ENCODE measurements around the gene MSI2.

Gene MSI2

DNA sequence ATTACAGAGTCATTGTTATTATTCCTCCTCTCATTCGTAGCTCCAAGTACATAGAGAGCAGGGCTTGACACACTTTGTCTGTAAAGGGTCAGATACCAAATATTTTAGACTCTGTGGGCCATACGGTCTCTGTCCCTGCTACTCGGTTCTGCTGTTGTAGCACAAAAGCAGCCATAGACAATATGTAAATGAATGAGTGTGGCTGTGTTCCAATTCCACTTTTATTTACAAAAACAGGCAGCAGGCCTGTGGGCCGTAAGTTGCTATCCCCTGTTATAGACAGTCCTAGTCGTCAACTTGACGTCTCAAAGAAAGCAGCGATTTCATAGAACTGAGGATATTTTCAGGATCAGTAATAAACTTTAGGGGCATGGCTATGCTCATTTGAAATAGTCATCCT, 161.6 kb downstream of the MSI2 start:
- H3K9me2 ChIP-seq (ENCODE audit: low read depth, low read length): no peaks in the 10 kb centered on the region
- no peaks in the 10 kb centered on the region for H3K9me3 ChIP-seq (ENCODE audit: low read length)
- no peaks in the 10 kb centered on the region for H4K20me1 ChIP-seq (ENCODE audit: insufficient read depth, low read length)
- no peaks in the 10 kb centered on the region for H3F3A ChIP-seq (ENCODE audit: insufficient read depth, low read length)
- peaks cover 48% of the 10 kb centered on the region for H3K4me1 ChIP-seq (ENCODE audit: insufficient read depth, low read length, severe bottlenecking)
- peak overlapping the region; percentile 1; the same call in 1 of the 2 replicates for H3K4me2 ChIP-seq (ENCODE audit: low read length)
- TF ChIP-seq, protein P1, sequence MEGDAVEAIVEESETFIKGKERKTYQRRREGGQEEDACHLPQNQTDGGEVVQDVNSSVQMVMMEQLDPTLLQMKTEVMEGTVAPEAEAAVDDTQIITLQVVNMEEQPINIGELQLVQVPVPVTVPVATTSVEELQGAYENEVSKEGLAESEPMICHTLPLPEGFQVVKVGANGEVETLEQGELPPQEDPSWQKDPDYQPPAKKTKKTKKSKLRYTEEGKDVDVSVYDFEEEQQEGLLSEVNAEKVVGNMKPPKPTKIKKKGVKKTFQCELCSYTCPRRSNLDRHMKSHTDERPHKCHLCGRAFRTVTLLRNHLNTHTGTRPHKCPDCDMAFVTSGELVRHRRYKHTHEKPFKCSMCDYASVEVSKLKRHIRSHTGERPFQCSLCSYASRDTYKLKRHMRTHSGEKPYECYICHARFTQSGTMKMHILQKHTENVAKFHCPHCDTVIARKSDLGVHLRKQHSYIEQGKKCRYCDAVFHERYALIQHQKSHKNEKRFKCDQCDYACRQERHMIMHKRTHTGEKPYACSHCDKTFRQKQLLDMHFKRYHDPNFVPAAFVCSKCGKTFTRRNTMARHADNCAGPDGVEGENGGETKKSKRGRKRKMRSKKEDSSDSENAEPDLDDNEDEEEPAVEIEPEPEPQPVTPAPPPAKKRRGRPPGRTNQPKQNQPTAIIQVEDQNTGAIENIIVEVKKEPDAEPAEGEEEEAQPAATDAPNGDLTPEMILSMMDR (IDR thresholded peaks at IDR 0.05; ENCODE audit: low read length): no peak
- TF ChIP-seq EZH2 (IDR thresholded peaks at IDR 0.05; ENCODE audit: borderline replicate concordance, low read length): no peak
- peaks cover 63% of the 10 kb centered on the region for H3K36me3 ChIP-seq (ENCODE audit: insufficient read depth, low read length)
- H3K9ac ChIP-seq (ENCODE audit: low read length): no peak overlapping the region; the same call in 1 of the 2 replicates
- no peaks in the 10 kb centered on the region for H3K27me3 ChIP-seq (ENCODE audit: insufficient read depth, low read length)
- H3K27ac ChIP-seq (ENCODE audit: low read depth, low read length, poor library complexity, severe bottlenecking): peak overlapping the region; percentile 66
- H3K4me3 ChIP-seq (ENCODE audit: low read depth, low read length, poor library complexity, severe bottlenecking): no peak overlapping the region
- H2AFZ ChIP-seq (ENCODE audit: low read length): no peak overlapping the region
- peaks cover 40% of the 10 kb centered on the region for H3K79me2 ChIP-seq (ENCODE audit: insufficient read depth, low read length)

DNA sequence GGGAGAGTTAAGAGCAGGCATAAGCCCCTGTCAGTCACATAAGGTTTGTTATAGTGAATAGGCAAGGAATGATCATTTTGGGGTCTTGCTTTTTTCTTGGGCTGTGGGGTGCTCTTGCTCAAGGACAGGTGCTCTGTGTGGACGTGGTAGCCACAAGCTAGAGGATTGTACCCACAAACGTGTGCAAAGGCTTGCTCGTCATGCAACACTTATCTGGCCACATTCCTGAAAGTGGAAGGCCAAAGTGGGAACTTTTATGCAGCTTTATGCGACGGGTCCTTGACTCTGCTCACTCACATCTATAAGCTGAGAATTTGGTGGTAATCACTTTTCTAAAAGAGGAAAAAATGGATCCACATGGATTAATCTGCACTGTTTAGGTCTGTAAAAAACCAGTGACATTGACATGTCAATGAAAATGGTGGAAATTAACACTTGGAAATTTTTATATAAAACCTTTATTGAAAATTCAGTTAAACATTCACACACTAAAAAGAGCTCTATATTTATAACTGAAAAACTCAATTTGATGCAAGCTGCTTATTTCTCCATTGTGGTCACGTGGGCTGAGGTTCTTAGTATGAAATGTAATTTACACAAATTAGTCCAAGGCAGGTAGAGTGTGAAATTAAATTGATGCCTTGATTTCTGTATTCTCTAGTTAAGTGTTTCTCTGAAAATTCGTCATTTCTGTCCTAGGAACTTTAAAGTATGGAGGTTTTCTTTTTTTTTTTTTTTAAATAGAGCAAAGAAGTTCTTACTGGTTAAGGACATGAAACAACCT, 162.3 kb downstream of the MSI2 start:
- Histone ChIP-seq H3F3A (ENCODE audit: insufficient read depth, low read length) (no peaks in the 10 kb centered on the region), H3K9me3 (ENCODE audit: low read length) (no peaks in the 10 kb centered on the region), H3K4me1 (ENCODE audit: insufficient read depth, low read length, severe bottlenecking) (peaks cover 55% of the 10 kb centered on the region), H3K79me2 (ENCODE audit: insufficient read depth, low read length) (peaks cover 33% of the 10 kb centered on the region), H3K4me3 (ENCODE audit: low read depth, low read length, poor library complexity, severe bottlenecking) (no peak overlapping the region), H3K27ac (ENCODE audit: low read depth, low read length, poor library complexity, severe bottlenecking) (peak overlapping the region; percentile 66), H4K20me1 (ENCODE audit: insufficient read depth, low read length) (no peaks in the 10 kb centered on the region), H3K9me2 (ENCODE audit: low read depth, low read length) (no peaks in the 10 kb centered on the region), H3K36me3 (ENCODE audit: insufficient read depth, low read length) (peaks cover 62% of the 10 kb centered on the region), H3K27me3 (ENCODE audit: insufficient read depth, low read length) (no peaks in the 10 kb centered on the region), H2AFZ (ENCODE audit: low read length) (no peak overlapping the region), H3K9ac (ENCODE audit: low read length) (no peak overlapping the region; the same call in 1 of the 2 replicates), H3K4me2 (ENCODE audit: low read length) (peak overlapping the region; percentile 20; the same call in 1 of the 2 replicates)
- no peak for TF ChIP-seq EZH2 (IDR thresholded peaks at IDR 0.05; ENCODE audit: borderline replicate concordance, low read length)
- TF ChIP-seq, protein P1 (IDR thresholded peaks at IDR 0.05; ENCODE audit: low read length): no peak

DNA sequence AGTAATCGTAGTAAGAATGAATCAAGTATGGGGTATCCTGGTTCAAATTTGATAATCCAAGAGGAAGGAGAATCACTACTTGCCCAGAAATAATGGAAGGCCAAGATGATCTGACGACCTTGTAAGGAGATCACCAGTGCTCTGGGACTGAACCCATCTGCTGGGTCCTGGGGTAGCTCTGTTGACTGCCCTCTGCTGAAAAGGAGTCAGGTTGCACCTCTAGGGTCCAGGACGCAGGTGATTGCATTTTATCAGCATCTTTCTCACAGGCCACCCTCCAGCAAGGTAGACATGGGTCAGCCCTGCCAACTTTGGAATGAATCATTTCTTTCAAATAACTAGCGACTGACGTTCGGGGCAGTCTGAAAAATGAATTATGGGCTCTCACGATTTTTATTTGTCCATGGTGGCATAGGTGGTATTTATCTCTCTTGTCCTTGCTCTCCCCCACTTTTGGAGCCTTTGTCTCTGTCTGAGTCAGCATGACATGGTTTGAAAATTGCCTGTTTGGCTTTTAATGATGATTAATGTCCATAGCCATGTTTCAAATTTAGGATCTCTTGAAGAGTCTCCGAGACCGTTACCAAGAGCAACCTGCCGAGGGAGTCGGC, 163.7 kb downstream of the MSI2 start:
- Histone ChIP-seq H3K4me3 (ENCODE audit: low read depth, low read length, poor library complexity, severe bottlenecking) (no peak overlapping the region), H4K20me1 (ENCODE audit: insufficient read depth, low read length) (no peaks in the 10 kb centered on the region), H3K9me2 (ENCODE audit: low read depth, low read length) (no peaks in the 10 kb centered on the region), H3K36me3 (ENCODE audit: insufficient read depth, low read length) (peaks cover 62% of the 10 kb centered on the region), H3K27me3 (ENCODE audit: insufficient read depth, low read length) (no peaks in the 10 kb centered on the region), H3K4me2 (ENCODE audit: low read length) (no peak overlapping the region), H3F3A (ENCODE audit: insufficient read depth, low read length) (no peaks in the 10 kb centered on the region), H3K9me3 (ENCODE audit: low read length) (no peaks in the 10 kb centered on the region), H3K4me1 (ENCODE audit: insufficient read depth, low read length, severe bottlenecking) (peaks cover 69% of the 10 kb centered on the region), H3K27ac (ENCODE audit: low read depth, low read length, poor library complexity, severe bottlenecking) (peak overlapping the region; percentile 12), H3K79me2 (ENCODE audit: insufficient read depth, low read length) (peaks cover 44% of the 10 kb centered on the region), H3K9ac (ENCODE audit: low read length) (no peak overlapping the region), H2AFZ (ENCODE audit: low read length) (no peak overlapping the region)
- no peak for TF ChIP-seq EZH2 (IDR thresholded peaks at IDR 0.05; ENCODE audit: borderline replicate concordance, low read length)
- TF ChIP-seq, protein P1 (IDR thresholded peaks at IDR 0.05; ENCODE audit: low read length): 0 out of 2 replicates have a peak, but pooled peaks have one; percentile 19
